ENCODE results near the gene XIST. TPM values are rescaled to one million over a fixed set of nuclear protein-coding genes. Genes with fewer than 3 reads are reported as not detected.

Gene XIST
- total RNA-seq, 1 experiment from 2014 or later, result 0.24 TPM

- no peaks in the 10 kb centered on the region for H3K9me2 ChIP-seq (ENCODE audit: insufficient read depth)
- H3K4me3 ChIP-seq, result no peak overlapping the region
- no peaks in the 10 kb centered on the region for H3K9me3 ChIP-seq (ENCODE audit: insufficient read depth, low read depth)
- H3F3A ChIP-seq (ENCODE audit: insufficient read depth, low read depth), result no peaks in the 10 kb centered on the region
- POLR2A ChIA-PET (ENCODE audit: unreplicated experiment), result no interaction called here
- H3K4me1 ChIP-seq (replicated peaks; ENCODE audit: insufficient read depth), result no peaks in the 10 kb centered on the region
- H3K36me3 ChIP-seq (ENCODE audit: low read depth), result no peaks in the 10 kb centered on the region
- H3K27me3 ChIP-seq (ENCODE audit: insufficient read depth, low read depth), result no peaks in the 10 kb centered on the region
- H3K27ac ChIP-seq, result no peak overlapping the region
- no peak overlapping the region for H2AFZ ChIP-seq
- TF ChIP-seq CTCF (conservative IDR thresholded peaks at IDR 0.05) (no peak), EZH2 (IDR thresholded peaks at IDR 0.05; ENCODE audit: low read depth) (no peak)
- no peak overlapping the region for H3K4me2 ChIP-seq
- intact Hi-C loops (cut with micrococcal nuclease; ENCODE audit: unreplicated experiment), result no loop called here
- no peaks in the 10 kb centered on the region for H3K79me2 ChIP-seq (ENCODE audit: low read depth)
- CTCF ChIA-PET, result no interaction called here
- DNase-seq, result no peak
- H4K20me1 ChIP-seq (ENCODE audit: insufficient read depth), result no peaks in the 10 kb centered on the region
- BruUV-seq (replicated peaks), result no TSS peak
Measured at GRCh38 chrX:73785493-73785892, 67.0 kb downstream of the XIST start.
